ENCODE data around the gene ADCY2. TPM values are rescaled to one million over a fixed set of nuclear protein-coding genes. Genes with fewer than 3 reads are reported as not detected.

The ADCY2 gene
- total and polyA plus RNA-seq, 4 experiments from 2014 or later = not detected

DNA sequence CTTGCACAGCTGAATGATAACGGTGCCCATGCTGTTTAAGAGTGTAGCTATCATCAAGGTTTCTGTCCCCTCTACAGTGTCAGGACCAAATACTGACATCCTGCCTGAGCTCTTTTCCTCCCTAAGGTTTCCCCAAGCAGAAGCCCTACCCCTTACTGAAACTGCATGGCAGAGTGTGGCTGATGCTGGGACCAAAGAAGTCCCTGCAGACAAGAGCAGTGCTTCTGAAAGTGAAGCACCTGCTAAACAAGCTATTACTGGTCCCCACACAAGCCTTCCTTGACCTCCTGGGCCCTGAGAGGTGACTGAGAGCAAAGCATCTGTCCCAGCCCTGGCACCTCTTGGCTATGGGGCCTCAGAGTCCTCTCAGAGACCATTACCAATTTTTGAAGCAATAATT lies 398.9 kb downstream of the ADCY2 start:
- no peak overlapping the region for H3K27ac Mint-ChIP-seq
- H3K4me3 Mint-ChIP-seq = no peak overlapping the region
- intact Hi-C loops (cut with micrococcal nuclease) = no loop called here
- Histone ChIP-seq H3K4me1 (ENCODE audit: insufficient read depth, low read length) (no peaks in the 10 kb centered on the region), H3K4me3 (ENCODE audit: low read length in 2 of 2) (no peak overlapping the region), H3K36me3 (ENCODE audit: insufficient read depth, low read length) (no peaks in the 10 kb centered on the region), H3K27me3 (ENCODE audit: insufficient read depth, low read length) (no peaks in the 10 kb centered on the region), H3K9me3 (ENCODE audit: control insufficient read depth in 1 of 2, low read length in 2 of 2) (no peaks in the 10 kb centered on the region), H3K27ac (ENCODE audit: low read depth, low read length) (no peak overlapping the region)
- peaks cover 10 to 19% of the 10 kb centered on the region in 2 donors for H3K27me3 Mint-ChIP-seq
- CTCF ChIA-PET (ENCODE audit: partially characterized antibody) = no interaction called here
- H3K36me3 Mint-ChIP-seq = no peaks in the 10 kb centered on the region
- POLR2A ChIA-PET (ENCODE audit: partially characterized antibody) = no interaction called here
- H3K9me3 Mint-ChIP-seq = peaks cover 0 to 2% (median 0%) of the 10 kb centered on the region in 8 donors
- H3K4me1 Mint-ChIP-seq = no peaks in the 10 kb centered on the region
- no peak for DNase-seq

DNA sequence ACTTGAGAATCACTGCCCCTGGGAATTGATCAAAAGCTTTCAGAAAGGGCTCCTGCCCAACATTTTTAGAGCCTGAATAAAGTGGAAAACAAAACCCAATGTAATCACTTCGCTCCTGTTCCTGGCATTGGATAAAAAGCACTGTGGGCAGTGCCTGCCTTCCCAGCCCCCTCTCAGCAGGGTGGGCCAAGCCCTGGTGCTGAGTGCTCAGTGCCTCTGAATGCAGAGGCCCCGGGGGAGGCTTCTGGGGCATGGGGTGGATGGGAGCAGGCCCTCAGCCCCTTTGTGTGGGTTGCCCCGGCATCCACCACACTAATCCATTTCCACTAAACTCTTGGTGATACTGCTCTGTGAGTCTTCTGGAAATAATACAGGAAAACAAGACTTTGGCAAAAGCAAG lies 399.4 kb downstream of the ADCY2 start:
- Histone ChIP-seq H3K27me3 (ENCODE audit: insufficient read depth, low read length) (no peaks in the 10 kb centered on the region), H3K36me3 (ENCODE audit: insufficient read depth, low read length) (no peaks in the 10 kb centered on the region), H3K27ac (ENCODE audit: low read depth, low read length) (no peak overlapping the region), H3K4me1 (ENCODE audit: insufficient read depth, low read length) (no peaks in the 10 kb centered on the region), H3K4me3 (ENCODE audit: low read length in 2 of 2) (no peak overlapping the region), H3K9me3 (ENCODE audit: control insufficient read depth in 1 of 2, low read length in 2 of 2) (no peaks in the 10 kb centered on the region)
- peaks cover 0 to 2% (median 0%) of the 10 kb centered on the region in 8 donors for H3K9me3 Mint-ChIP-seq
- no peaks in the 10 kb centered on the region for H3K36me3 Mint-ChIP-seq
- no peak for DNase-seq
- H3K4me1 Mint-ChIP-seq = no peaks in the 10 kb centered on the region
- ChIA-PET POLR2A (ENCODE audit: partially characterized antibody) (no interaction called here), CTCF (ENCODE audit: partially characterized antibody) (no interaction called here)
- no peak overlapping the region for H3K4me3 Mint-ChIP-seq
- intact Hi-C loops (cut with micrococcal nuclease) = no loop called here
- H3K27me3 Mint-ChIP-seq = peaks cover 8 to 20% of the 10 kb centered on the region in 2 donors
- H3K27ac Mint-ChIP-seq = no peak overlapping the region

DNA sequence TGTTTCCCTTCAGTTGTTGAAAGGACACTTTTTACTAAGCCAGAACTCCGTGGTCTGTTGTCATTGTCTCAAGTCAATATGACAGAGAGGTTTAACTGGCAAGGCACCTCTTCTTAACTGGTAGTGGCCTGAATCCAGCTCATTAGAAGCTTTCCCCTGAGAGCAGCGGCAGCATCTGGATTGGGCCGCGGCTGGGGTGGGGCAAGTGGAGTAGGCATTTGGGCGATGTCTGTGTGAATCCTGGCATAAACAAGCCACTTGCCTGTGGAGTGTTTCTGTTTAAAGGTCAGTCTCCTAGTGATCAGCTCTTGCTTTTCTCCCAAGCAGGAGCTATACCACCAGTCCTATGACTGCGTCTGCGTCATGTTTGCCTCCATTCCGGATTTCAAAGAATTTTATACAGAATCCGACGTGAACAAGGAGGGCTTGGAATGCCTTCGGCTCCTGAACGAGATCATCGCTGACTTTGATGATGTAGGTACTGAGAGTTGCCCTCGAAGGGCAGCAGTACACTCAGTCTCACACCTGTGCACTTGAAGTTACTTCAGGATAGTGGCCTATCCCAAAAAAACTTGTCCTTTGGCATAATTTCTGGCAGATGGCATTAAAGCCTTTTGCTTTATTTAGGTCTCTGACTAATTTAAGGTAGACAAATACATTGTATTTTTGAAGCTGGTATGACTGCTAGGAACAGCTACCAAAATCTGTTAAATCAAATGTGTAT lies 406.1 kb downstream of the ADCY2 start:
- intact Hi-C loops (cut with micrococcal nuclease) = no loop called here
- no peak for DNase-seq
- H3K36me3 ChIP-seq (ENCODE audit: insufficient read depth, low read length) = no peaks in the 10 kb centered on the region
- H3K36me3 Mint-ChIP-seq = no peaks in the 10 kb centered on the region
- ChIA-PET CTCF (ENCODE audit: partially characterized antibody) (interaction anchor here (1.3 kb wide), 1 partner anchor 14 kb away, joined by 3 read pairs; no protein-coding TSS in a partner anchor), POLR2A (ENCODE audit: partially characterized antibody) (no interaction called here)
- H3K27me3 Mint-ChIP-seq = peaks cover 5 to 11% of the 10 kb centered on the region in 2 donors
- no peak overlapping the region for H3K27ac Mint-ChIP-seq
- H3K4me1 ChIP-seq (ENCODE audit: insufficient read depth, low read length) = no peaks in the 10 kb centered on the region
- H3K9me3 Mint-ChIP-seq = peaks cover 0 to 4% (median 0%) of the 10 kb centered on the region in 8 donors
- H3K27me3 ChIP-seq (ENCODE audit: insufficient read depth, low read length) = no peaks in the 10 kb centered on the region
- no peak overlapping the region for H3K27ac ChIP-seq (ENCODE audit: low read depth, low read length)
- H3K4me3 Mint-ChIP-seq = no peak overlapping the region
- no peaks in the 10 kb centered on the region for H3K9me3 ChIP-seq (ENCODE audit: control insufficient read depth in 1 of 2, low read length in 2 of 2)
- no peaks in the 10 kb centered on the region for H3K4me1 Mint-ChIP-seq
- no peak overlapping the region for H3K4me3 ChIP-seq (ENCODE audit: low read length in 2 of 2)

DNA sequence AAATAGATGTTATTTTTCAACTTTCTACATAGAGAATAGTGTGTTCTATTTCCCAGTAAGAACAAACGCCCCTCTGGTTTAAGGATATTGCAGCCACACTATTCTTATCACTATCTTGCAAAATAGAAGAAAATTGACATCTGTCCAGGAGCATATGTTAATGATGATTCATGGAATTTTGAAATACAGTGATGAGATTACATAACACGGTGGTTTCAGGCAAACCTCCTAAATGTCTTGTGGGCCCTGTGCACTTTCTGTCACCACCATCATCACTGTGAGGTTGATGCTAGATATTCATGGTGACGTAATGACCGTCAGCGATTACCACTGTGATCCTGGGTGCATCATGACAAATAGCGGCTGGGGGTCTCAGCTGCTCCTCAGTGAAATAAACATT lies 406.9 kb downstream of the ADCY2 start:
- no peak for DNase-seq
- CTCF ChIA-PET (ENCODE audit: partially characterized antibody) = interaction anchor here (1.3 kb wide), 1 partner anchor 14 kb away, joined by 3 read pairs; no protein-coding TSS in a partner anchor
- intact Hi-C loops (cut with micrococcal nuclease) = no loop called here
- POLR2A ChIA-PET (ENCODE audit: partially characterized antibody) = no interaction called here
- Mint-ChIP-seq H3K4me3 (no peak overlapping the region), H3K36me3 (no peaks in the 10 kb centered on the region), H3K4me1 (no peaks in the 10 kb centered on the region), H3K27ac (no peak overlapping the region), H3K9me3 (peaks cover 0 to 4% (median 0%) of the 10 kb centered on the region in 8 donors), H3K27me3 (peaks cover 5 to 6% of the 10 kb centered on the region in 2 donors)
- Histone ChIP-seq H3K27me3 (ENCODE audit: insufficient read depth, low read length) (no peaks in the 10 kb centered on the region), H3K27ac (ENCODE audit: low read depth, low read length) (no peak overlapping the region), H3K9me3 (ENCODE audit: control insufficient read depth in 1 of 2, low read length in 2 of 2) (no peaks in the 10 kb centered on the region), H3K4me1 (ENCODE audit: insufficient read depth, low read length) (no peaks in the 10 kb centered on the region), H3K36me3 (ENCODE audit: insufficient read depth, low read length) (no peaks in the 10 kb centered on the region), H3K4me3 (ENCODE audit: low read length in 2 of 2) (no peak overlapping the region)

DNA sequence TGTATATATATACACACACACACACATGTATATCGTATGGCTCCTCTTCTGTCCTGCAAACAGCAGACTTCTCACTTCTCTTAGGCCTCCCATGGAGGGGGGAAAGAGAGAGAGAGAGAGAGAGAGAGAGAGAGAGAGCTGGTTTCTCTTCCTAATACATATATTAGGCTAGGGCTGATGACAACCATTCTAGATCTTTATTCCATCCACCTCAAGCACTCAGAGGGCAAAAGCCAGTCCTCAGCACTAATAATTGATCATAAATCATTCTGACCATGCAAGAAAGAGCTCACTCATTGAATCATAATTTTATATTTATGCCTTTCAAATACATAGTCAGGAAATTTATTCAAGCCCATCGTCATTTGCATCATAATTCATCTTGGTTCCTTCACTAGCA lies 408.0 kb downstream of the ADCY2 start:
- peaks cover 3 to 5% of the 10 kb centered on the region in 2 donors for H3K27me3 Mint-ChIP-seq

DNA sequence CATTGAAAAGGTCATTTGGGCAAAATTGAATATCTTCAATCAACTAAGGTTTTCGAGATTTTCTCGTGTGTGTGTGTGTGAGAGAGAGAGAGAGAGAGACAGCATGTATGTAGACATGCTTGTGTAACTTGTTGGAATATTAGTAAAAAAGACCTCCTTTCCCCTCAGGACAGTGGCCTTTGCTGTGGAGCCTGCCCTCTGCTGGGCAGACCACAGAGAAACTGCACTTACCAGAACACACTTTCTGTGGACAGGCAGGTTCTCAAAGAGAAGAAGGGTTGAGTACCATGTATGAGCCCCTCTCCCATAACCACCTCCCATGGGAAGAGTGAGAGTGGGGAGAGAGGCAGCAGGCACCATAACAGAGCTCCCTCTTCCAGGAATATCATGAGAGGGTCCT lies 409.4 kb downstream of the ADCY2 start:
- peaks cover 3 to 6% of the 10 kb centered on the region in 2 donors for H3K27me3 Mint-ChIP-seq

More for the DNA sequence above, 408.0 kb downstream of the ADCY2 start:
- intact Hi-C loops (cut with micrococcal nuclease) = no loop called here
- Mint-ChIP-seq H3K27ac (no peak overlapping the region), H3K4me1 (no peaks in the 10 kb centered on the region), H3K9me3 (peaks cover 0 to 3% (median 0%) of the 10 kb centered on the region in 8 donors), H3K36me3 (no peaks in the 10 kb centered on the region), H3K4me3 (no peak overlapping the region)
- DNase-seq = no peak
- H3K9me3 ChIP-seq (ENCODE audit: control insufficient read depth in 1 of 2, low read length in 2 of 2) = no peaks in the 10 kb centered on the region
- ChIA-PET CTCF (ENCODE audit: partially characterized antibody) (interaction anchor here (1.3 to 1.5 kb wide), 3 partner anchors 11 to 16 kb away, joined by 3 to 4 read pairs (median 3); no protein-coding TSS in a partner anchor), POLR2A (ENCODE audit: partially characterized antibody) (no interaction called here)
- no peaks in the 10 kb centered on the region for H3K36me3 ChIP-seq (ENCODE audit: insufficient read depth, low read length)
- H3K4me3 ChIP-seq (ENCODE audit: low read length in 2 of 2) = no peak overlapping the region
- H3K27ac ChIP-seq (ENCODE audit: low read depth, low read length) = no peak overlapping the region
- H3K27me3 ChIP-seq (ENCODE audit: insufficient read depth, low read length) = no peaks in the 10 kb centered on the region
- no peaks in the 10 kb centered on the region for H3K4me1 ChIP-seq (ENCODE audit: insufficient read depth, low read length)

DNA sequence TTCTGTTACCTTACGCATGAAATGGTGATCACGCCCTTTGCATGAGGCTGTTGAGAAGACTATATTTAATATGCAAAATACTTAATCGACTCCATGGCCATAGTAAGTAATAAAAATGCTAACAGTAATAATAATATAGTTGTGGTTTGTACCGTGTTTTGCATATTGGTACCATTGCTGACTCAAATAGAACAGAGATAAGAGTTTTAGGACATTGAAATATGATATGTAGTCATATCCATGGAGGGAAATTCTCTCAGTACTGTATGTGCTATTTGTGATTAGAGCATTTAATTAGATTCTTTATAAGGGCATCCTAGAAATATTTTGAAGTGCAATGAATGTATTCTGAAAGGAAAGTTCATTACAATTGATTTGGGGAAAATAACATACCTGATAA lies 413.1 kb downstream of the ADCY2 start:
- no peaks in the 10 kb centered on the region for H3K27me3 ChIP-seq (ENCODE audit: insufficient read depth, low read length)
- Mint-ChIP-seq H3K9me3 (peaks cover 0 to 3% (median 0%) of the 10 kb centered on the region in 8 donors), H3K27me3 (peaks cover 17% of the 10 kb centered on the region in 2 donors), H3K4me3 (no peak overlapping the region), H3K27ac (no peak overlapping the region), H3K4me1 (no peaks in the 10 kb centered on the region), H3K36me3 (no peaks in the 10 kb centered on the region)
- H3K36me3 ChIP-seq (ENCODE audit: insufficient read depth, low read length) = no peaks in the 10 kb centered on the region
- intact Hi-C loops (cut with micrococcal nuclease) = no loop called here
- no peak overlapping the region for H3K27ac ChIP-seq (ENCODE audit: low read depth, low read length)
- POLR2A ChIA-PET (ENCODE audit: partially characterized antibody) = no interaction called here
- H3K9me3 ChIP-seq (ENCODE audit: control insufficient read depth in 1 of 2, low read length in 2 of 2) = no peaks in the 10 kb centered on the region
- no peak for DNase-seq
- CTCF ChIA-PET (ENCODE audit: partially characterized antibody) = no interaction called here
- no peak overlapping the region for H3K4me3 ChIP-seq (ENCODE audit: low read length in 2 of 2)
- H3K4me1 ChIP-seq (ENCODE audit: insufficient read depth, low read length) = no peaks in the 10 kb centered on the region

More for the DNA sequence above, 409.4 kb downstream of the ADCY2 start:
- H3K27ac ChIP-seq (ENCODE audit: low read depth, low read length) = no peak overlapping the region
- Mint-ChIP-seq H3K4me1 (no peaks in the 10 kb centered on the region), H3K27ac (no peak overlapping the region), H3K4me3 (no peak overlapping the region), H3K9me3 (peaks cover 0 to 2% (median 0%) of the 10 kb centered on the region in 8 donors), H3K36me3 (no peaks in the 10 kb centered on the region)
- POLR2A ChIA-PET (ENCODE audit: partially characterized antibody) = no interaction called here
- H3K27me3 ChIP-seq (ENCODE audit: insufficient read depth, low read length) = no peaks in the 10 kb centered on the region
- no peak overlapping the region for H3K4me3 ChIP-seq (ENCODE audit: low read length in 2 of 2)
- CTCF ChIA-PET (ENCODE audit: partially characterized antibody) = no interaction called here
- H3K4me1 ChIP-seq (ENCODE audit: insufficient read depth, low read length) = no peaks in the 10 kb centered on the region
- no peak for DNase-seq
- H3K9me3 ChIP-seq (ENCODE audit: control insufficient read depth in 1 of 2, low read length in 2 of 2) = no peaks in the 10 kb centered on the region
- intact Hi-C loops (cut with micrococcal nuclease) = no loop called here
- no peaks in the 10 kb centered on the region for H3K36me3 ChIP-seq (ENCODE audit: insufficient read depth, low read length)

Data from CD4-positive, alpha-beta memory T cell (primary cell).